HFFc6 (cell line): ENCODE data around the gene CIRBP. TPM values are rescaled to one million over a fixed set of nuclear protein-coding genes. Genes with fewer than 3 reads are reported as not detected.

Source experiments
- DNase-seq: peaks from one replicate; pipeline ENCODE4 v3.0.0-alpha.2; 2018
- H3K27ac Mint-ChIP-seq: 2 replicates; pipeline ENCODE4 v1.8.0; 2020; ENCODE audit warnings: mild to moderate bottlenecking, mixed read lengths
- H3K27me3 Mint-ChIP-seq: 2 replicates; pipeline ENCODE4 v1.8.0; 2021; ENCODE audit warnings: mild to moderate bottlenecking, moderate library complexity, mixed read lengths; ENCODE audit not compliant: insufficient read depth
- H3K36me3 Mint-ChIP-seq: 2 replicates; pipeline ENCODE4 v1.8.0; 2021; ENCODE audit warnings: low read depth, mixed read lengths
- H3K4me1 Mint-ChIP-seq: 2 replicates; pipeline ENCODE4 v1.8.0; 2020; ENCODE audit warnings: low read depth, mixed read lengths
- H3K4me3 Mint-ChIP-seq: 2 replicates; pipeline ENCODE4 v1.8.0; 2020; ENCODE audit warnings: mild to moderate bottlenecking, moderate library complexity, mixed read lengths
- H3K9me3 Mint-ChIP-seq: 2 replicates; pipeline ENCODE4 v1.8.0; 2020; ENCODE audit warnings: mild to moderate bottlenecking, mixed read lengths
- total RNA-seq, 6 experiments: library from RNA; stranded (reverse); fragmentation: NEBNext Ultra II Directional; extraction: Animal tissue kit (Norgen Biotek cat#: 25700); gene quantifications; 2 replicates in 1 of 6; 3 replicates in 5 of 6; pipeline ENCODE4 v1.2.3, GENCODE V29; 2021
- TF ChIP-seq, protein P1 (sequence below): fragments of 200-600 bp; sonication (generic); IDR thresholded peaks from 2 replicates; pipeline ENCODE4 v1.5.0; 2021; ENCODE audit warnings: antibody characterized with exemption, mild to moderate bottlenecking

CIRBP gene
- total RNA-seq, 6 experiments from 2014 or later: 160 to 243 (median 190) TPM

DNA sequence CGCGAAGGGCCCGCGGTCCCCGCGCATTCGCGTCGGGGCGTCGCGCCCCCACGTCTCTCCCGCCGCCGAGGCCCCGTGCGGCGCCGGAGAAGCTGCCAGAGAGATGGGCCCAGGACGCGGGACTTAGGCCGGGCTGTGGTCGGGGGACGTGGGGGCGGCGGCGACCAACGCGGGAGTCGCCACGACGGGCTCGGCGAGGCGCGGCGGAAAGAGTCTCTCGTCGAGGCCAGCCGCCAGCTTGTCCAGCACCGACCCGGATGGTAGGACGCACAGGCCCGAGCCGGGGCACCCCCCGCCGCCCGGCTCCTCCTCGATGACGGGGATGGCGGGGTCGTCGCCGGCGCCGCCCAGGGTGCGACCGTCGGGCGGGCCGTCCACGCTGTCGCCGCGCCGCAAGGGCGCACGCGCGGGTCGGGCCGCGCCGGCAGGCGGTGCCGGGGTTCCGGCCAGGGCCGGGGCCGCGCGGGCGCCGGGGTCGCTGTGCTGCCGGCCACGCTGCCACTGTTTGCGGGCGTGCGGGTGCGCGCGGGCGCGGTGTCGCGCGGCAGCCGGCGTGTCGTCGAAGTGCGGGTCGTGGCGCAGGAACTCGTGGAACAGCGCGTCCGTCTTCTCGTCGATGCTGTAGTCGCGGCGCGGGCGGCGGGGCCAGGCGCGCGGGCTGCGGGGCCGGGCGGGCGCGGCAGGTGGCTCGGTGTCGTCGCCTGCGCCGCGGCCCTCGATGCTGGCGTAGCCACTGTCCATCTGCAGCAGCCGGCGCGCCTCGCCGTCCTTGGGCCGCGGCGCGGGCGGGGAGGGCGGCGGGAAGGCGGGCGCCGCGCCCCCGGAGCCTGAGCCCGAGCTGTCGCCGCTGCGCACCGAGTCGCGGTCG, 39.8 kb upstream of the CIRBP start:
- Mint-ChIP-seq H3K27me3 (peaks cover 3% of the 10 kb centered on the region), H3K27ac (no peak overlapping the region), H3K4me3 (no peak overlapping the region), H3K9me3 (no peaks in the 10 kb centered on the region), H3K4me1 (peaks cover 6% of the 10 kb centered on the region; the same call in 1 of the 2 replicates), H3K36me3 (no peaks in the 10 kb centered on the region)
- TF ChIP-seq, protein P1, sequence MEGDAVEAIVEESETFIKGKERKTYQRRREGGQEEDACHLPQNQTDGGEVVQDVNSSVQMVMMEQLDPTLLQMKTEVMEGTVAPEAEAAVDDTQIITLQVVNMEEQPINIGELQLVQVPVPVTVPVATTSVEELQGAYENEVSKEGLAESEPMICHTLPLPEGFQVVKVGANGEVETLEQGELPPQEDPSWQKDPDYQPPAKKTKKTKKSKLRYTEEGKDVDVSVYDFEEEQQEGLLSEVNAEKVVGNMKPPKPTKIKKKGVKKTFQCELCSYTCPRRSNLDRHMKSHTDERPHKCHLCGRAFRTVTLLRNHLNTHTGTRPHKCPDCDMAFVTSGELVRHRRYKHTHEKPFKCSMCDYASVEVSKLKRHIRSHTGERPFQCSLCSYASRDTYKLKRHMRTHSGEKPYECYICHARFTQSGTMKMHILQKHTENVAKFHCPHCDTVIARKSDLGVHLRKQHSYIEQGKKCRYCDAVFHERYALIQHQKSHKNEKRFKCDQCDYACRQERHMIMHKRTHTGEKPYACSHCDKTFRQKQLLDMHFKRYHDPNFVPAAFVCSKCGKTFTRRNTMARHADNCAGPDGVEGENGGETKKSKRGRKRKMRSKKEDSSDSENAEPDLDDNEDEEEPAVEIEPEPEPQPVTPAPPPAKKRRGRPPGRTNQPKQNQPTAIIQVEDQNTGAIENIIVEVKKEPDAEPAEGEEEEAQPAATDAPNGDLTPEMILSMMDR: no peak
- DNase-seq: no peak

DNA sequence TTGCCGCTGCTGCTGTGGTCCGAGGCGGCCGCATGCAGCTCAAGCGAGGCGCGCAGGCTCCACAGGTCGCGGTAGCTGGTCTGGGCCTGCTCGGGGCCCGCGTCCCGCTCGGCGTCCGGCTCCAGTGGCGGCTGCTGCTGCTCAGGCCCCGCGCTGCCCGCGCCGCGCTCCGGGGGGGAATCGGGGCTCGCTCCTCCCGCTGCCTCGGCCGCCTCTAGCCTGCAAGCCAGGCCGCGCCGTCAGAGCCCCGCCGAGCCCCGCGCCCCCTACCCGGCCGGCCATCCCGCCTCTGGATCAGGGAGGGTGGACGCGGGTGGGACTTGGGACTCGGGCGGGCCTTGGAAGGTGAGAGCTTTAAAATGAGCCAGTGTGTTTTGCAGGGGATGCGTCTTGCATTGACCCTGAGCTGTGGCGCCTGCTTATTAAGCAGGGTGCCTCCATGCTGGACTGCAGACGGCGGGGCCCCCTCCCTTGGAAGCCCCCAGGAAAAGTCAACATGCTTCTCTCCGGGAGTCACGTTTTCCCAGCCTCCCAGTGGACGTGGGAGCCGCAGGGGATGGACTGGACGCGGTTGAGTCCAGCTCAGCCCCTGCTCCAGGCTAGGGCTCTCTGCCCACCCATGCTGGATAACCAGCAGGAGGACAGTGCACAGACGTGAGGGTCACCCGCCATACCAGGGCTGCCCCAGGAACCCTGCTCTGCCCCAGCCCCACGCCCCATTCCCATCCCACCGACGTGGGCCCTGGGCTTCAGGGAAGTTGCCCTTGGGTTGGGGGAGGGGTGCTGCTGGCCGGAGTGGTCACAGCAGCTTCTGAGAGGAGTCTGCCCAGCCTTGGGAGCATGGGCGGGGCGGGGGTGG, 39.0 kb upstream of the CIRBP start:
- Mint-ChIP-seq H3K36me3 (no peaks in the 10 kb centered on the region), H3K27ac (no peak overlapping the region), H3K27me3 (peaks cover 3% of the 10 kb centered on the region), H3K4me1 (peaks cover 6% of the 10 kb centered on the region; the same call in 1 of the 2 replicates), H3K9me3 (no peaks in the 10 kb centered on the region), H3K4me3 (no peak overlapping the region)
- TF ChIP-seq, protein P1: no peak
- no peak for DNase-seq

DNA sequence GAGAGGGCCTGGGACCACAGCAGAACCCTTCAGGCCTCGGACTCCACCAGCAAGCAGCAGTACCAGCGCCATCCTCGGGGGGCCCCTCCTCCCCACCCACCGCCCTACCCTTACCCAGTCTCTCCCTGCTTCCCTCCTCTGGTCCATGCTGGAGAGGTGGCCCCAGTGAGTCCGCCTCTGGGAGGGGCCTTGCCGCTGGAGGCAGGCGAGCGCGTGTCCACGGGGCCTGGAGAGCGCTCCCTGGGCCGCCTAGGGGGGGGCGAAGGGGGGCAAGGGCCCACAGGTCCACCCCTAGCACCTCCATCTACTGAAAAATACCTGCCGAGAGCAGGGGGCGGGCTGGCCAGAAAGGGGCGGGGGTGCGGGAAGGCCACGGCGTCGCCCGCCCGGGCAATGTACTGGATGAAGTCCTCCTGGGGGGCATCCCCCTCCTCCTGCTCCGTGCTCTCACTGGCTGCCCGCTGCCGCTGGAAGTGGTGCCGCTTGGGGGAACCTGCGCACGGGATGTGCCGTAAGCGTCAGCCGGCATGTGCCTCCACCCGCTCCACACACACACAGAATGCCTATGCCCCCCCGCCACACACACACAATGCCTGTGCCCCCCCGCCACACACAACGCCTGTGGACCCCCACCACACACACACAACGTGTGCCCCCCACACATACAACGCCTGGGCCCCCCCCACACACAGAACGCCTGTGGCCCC, 38.2 kb upstream of the CIRBP start:
- TF ChIP-seq, protein P1: peak; percentile 28
- Mint-ChIP-seq H3K27me3 (peaks cover 3% of the 10 kb centered on the region), H3K4me3 (no peak overlapping the region)

DNA sequence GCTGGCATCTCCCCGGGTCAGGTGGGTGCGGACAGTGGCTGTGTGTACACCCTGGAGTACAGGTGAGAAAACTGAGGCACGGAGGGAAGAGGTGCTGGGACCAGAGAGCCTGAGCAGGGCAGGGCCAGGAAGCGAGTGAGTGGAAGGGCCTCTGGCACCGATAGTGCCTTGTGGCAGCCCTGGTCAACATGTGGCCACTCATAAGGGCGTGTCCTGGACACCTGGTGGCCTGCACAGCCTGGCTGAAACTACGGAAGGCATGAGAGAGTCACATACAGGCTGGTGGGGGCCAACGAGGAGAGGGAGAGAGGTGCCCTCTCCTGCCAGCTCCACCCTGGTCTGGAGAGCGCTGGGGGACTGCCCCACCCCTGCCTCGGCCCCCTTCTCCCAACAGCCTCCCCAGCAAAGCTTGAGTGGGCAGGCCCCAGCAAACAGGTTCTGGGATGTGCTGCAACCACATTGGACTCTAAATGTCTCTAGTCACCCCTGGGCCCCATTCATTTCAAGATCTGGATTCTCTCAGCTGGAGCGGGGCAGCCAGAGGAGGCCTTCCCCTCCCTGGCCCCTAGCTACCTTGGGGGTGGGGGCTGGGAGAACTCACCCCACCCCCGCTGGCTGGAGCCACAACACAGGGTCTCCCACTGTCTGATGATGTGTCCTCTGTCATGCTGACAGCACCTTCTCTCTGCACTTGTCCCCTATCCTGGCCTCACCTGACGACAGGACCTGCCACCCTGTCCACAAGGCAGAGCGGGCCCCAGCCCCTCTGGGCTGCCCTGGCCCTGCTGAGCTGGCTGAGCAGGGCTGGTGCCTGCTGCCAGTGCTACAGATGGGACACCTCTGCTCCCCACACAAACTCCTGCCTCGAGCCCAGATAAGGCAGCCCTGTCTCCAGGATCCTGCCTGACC, 37.1 kb upstream of the CIRBP start:
- Mint-ChIP-seq H3K36me3 (no peaks in the 10 kb centered on the region), H3K9me3 (no peaks in the 10 kb centered on the region), H3K27me3 (peaks cover 3% of the 10 kb centered on the region), H3K4me1 (peaks cover 6% of the 10 kb centered on the region; the same call in 1 of the 2 replicates), H3K4me3 (no peak overlapping the region; the same call in 1 of the 2 replicates), H3K27ac (peak overlapping the region; percentile 58)
- DNase-seq: no peak
- TF ChIP-seq, protein P1: no peak

More for the DNA sequence above, 38.2 kb upstream of the CIRBP start:
- Mint-ChIP-seq H3K4me1 (peaks cover 6% of the 10 kb centered on the region; the same call in 1 of the 2 replicates), H3K27ac (no peak overlapping the region), H3K36me3 (no peaks in the 10 kb centered on the region), H3K9me3 (no peaks in the 10 kb centered on the region)
- no peak for DNase-seq
